Ovary (tissue), 9 donors: ENCODE measurements around the gene CRYBG1. TPM values are rescaled to one million over a fixed set of nuclear protein-coding genes. Genes with fewer than 3 reads are reported as not detected.

Experiments used
- DNase-seq, 5 donors: peaks; one replicate each; pipeline ENCODE4 v3.0.0-alpha.2; 2019 to 2020
- H3K27ac ChIP-seq, 2 donors: fragments of 200-600 bp; one replicate each; pipeline versions ENCODE4 v1.5.1 to v1.8.0; 2019 to 2022
- H3K27me3 ChIP-seq: fragments of 200-600 bp; one replicate; pipeline ENCODE4 v1.8.0; 2022
- H3K36me3 ChIP-seq: fragments of 200-600 bp; sonication (generic); one replicate; pipeline ENCODE4 v1.5.1; 2019
- H3K4me1 ChIP-seq: one replicate; pipeline ENCODE4 v1.8.1; 2013; ENCODE audit warnings: mild to moderate bottlenecking, moderate library complexity; ENCODE audit not compliant: insufficient read depth
- H3K4me3 ChIP-seq: fragments of 200-600 bp; sonication (generic); one replicate; pipeline ENCODE4 v1.5.1; 2017
- H3K9me3 ChIP-seq, 2 donors: fragments of 200-600 bp in 1 of 2; sonication (generic) in 1 of 2; one replicate each; pipeline versions ENCODE4 v1.5.1 to v1.8.1; 2013 to 2019; ENCODE audit warnings: mild to moderate bottlenecking in 1 of 2, moderate library complexity in 1 of 2
- CTCF ChIP-seq, 3 donors: fragments of 450-650 bp in 2 of 3; fragments of 200-600 bp in 1 of 3; IDR thresholded peaks; one replicate each; pipeline versions ENCODE4 v1.5.1 to v1.8.0; 2016 to 2022; ENCODE audit warnings: antibody characterized with exemption in 3 of 3, mild to moderate bottlenecking in 1 of 3
- EP300 ChIP-seq: sonication (generic); formaldehyde crosslinking; IDR thresholded peaks from one replicate; pipeline ENCODE4 v1.6.1; 2017; ENCODE audit warnings: antibody characterized with exemption
- POLR2A ChIP-seq: fragments of 450-650 bp; IDR thresholded peaks from one replicate; pipeline ENCODE4 v1.6.1; 2017; ENCODE audit warnings: antibody characterized with exemption, mild to moderate bottlenecking, moderate library complexity
- WGBS, 3 donors: extraction: QIAGEN DNeasy Blood & Tissue Kit in 1 of 3; methylation state at CpG; one replicate each; pipeline versions ENCODE4 v1.1.5 to v1.1.7; 2013 to 2017; 5-methylcytosine and 5-hydroxymethylcytosine counted together
- intact Hi-C, 4 donors: fragments of 100-400 bp; cut with DNase I; formaldehyde crosslinking; loops; one replicate each; pipeline versions ENCODE4 v1.11.0 to v1.15.1; 2022 to 2023
- polyA plus RNA-seq, 2 donors: library from polyadenylated mRNA; stranded (reverse); fragments of 200-250 nt in 1 of 2; fragments of 350-450 nt in 1 of 2; fragmentation: Illumina TruSeq in 1 of 2; extraction: RNeasy Lipid Tissue Mini Kit (QIAGEN cat#74804) in 1 of 2; gene quantifications; one replicate each; pipeline ENCODE4 v1.2.3, GENCODE V29; 2013 to 2014
- total RNA-seq, 7 donors: library from RNA; depleted of rRNA in 2 of 7; stranded (reverse); fragments of >200 nt in 2 of 7; fragmentation: NEBNext Ultra II Directional in 3 of 7; extraction: Animal tissue kit (Norgen Biotek cat#: 25700) in 3 of 7; gene quantifications; one replicate each; pipeline versions ENCODE4 v1.1.0 to v1.2.4, GENCODE V29; 2016 to 2023
- donor health status: DM: no; HTN: no; CAD: no; lungs with moderate emphysema.
- donor health status: DM: no; HTN: no; CAD: no.
- donor health status: Bipolar disorder and iron deficiency.
- donor health status: DM: yes; HTN: yes; CAD: no.
- donor health status: DM: no; HTN: no; CAD: no.
- donor health status: DM: yes; HTN: yes; CAD: no.

Gene CRYBG1
- total and polyA plus RNA-seq, 9 donors: 1.5 to 7.4 (median 3.8) TPM

- Histone ChIP-seq H3K4me3 (peak within 1 kb of the TSS; percentile 72), H3K36me3 (no peaks in the 10 kb centered on the region), H3K9me3 (no peaks in the 10 kb centered on the region), H3K27me3 (no peaks in the 10 kb centered on the region), H3K4me1 (peaks cover 4% of the 10 kb centered on the region), H3K27ac (peak within 1 kb of the TSS; percentile 70 to 79)
- 1 to 2% (median 1%) methylated on average over 37 to 56 of the region's 56 CpGs for WGBS, 3 donors
- DNase-seq: peak; percentile 99 to 100 (median 99)
- intact Hi-C loops: no loop called here
- TF ChIP-seq CTCF (IDR thresholded peaks at IDR 0.05): peak in 1 of 3 donors; percentile 22
- peak; percentile 47 for TF ChIP-seq POLR2A
- no peak for TF ChIP-seq EP300
These were observed 35.0 kb upstream of the CRYBG1 start, which contains the start of gene ATG5 for GRCh38 chr6:106325336-106326178. Gene ATG5 (minus strand): TSS chr6:106325760. CDS start chr6:106316208, 9,552 bp downstream.

GRCh38 chr6:106334646-106335448, 25.7 kb upstream of the CRYBG1 start:
- Histone ChIP-seq H3K4me1 (no peaks in the 10 kb centered on the region), H3K9me3 (no peaks in the 10 kb centered on the region), H3K4me3 (no peak overlapping the region), H3K36me3 (no peaks in the 10 kb centered on the region), H3K27ac (no peak overlapping the region), H3K27me3 (no peaks in the 10 kb centered on the region)
- peak in 1 of 3 donors; percentile 9 for TF ChIP-seq CTCF (IDR thresholded peaks at IDR 0.05)
- TF ChIP-seq EP300: no peak
- TF ChIP-seq POLR2A: no peak
- DNase-seq: peak in 1 of 5 donors; percentile 23
- intact Hi-C loops: loop anchor here in 1 of 4 donors (10.0 kb wide), 1 partner anchor 230 kb away; no protein-coding TSS in a partner anchor
- 27 to 38% (median 30%) methylated on average over 5 of the region's 5 CpGs for WGBS, 3 donors

- intact Hi-C loops: loop anchor here in 1 of 4 donors (10.0 kb wide), 1 partner anchor 225 kb away; no protein-coding TSS in a partner anchor
- Histone ChIP-seq H3K27me3 (no peaks in the 10 kb centered on the region), H3K4me1 (no peaks in the 10 kb centered on the region), H3K36me3 (no peaks in the 10 kb centered on the region), H3K4me3 (no peak overlapping the region), H3K27ac (no peak overlapping the region), H3K9me3 (no peaks in the 10 kb centered on the region)
- WGBS, 3 donors: 23 to 25% (median 24%) methylated on average over 9 of the region's 9 CpGs
- TF ChIP-seq EP300 (no peak), CTCF (IDR thresholded peaks at IDR 0.05) (no peak), POLR2A (no peak)
- DNase-seq: peak in 1 of 5 donors; percentile 27
These were observed 21.0 kb upstream of the CRYBG1 start for GRCh38 chr6:106339334-106340029.

- H3K36me3 ChIP-seq: no peaks in the 10 kb centered on the region
- TF ChIP-seq POLR2A (no peak), EP300 (no peak), CTCF (IDR thresholded peaks at IDR 0.05) (no peak)
- no peaks in the 10 kb centered on the region for H3K9me3 ChIP-seq
- intact Hi-C loops: no loop called here
- 55 to 73% (median 72%) methylated on average over 1 of the region's 1 CpG for WGBS, 3 donors
- H3K4me1 ChIP-seq: no peaks in the 10 kb centered on the region
- H3K4me3 ChIP-seq: no peak overlapping the region
- DNase-seq: no peak
- H3K27ac ChIP-seq: no peak overlapping the region
- H3K27me3 ChIP-seq: no peaks in the 10 kb centered on the region
These were observed 13.3 kb upstream of the CRYBG1 start for GRCh38 chr6:106347219-106347618.
